ENCODE data around the gene DNAAF8. TPM values are rescaled to one million over a fixed set of nuclear protein-coding genes. Genes with fewer than 3 reads are reported as not detected.

The DNAAF8 gene
- total RNA-seq, 1 donor, result 1.7 TPM

DNA sequence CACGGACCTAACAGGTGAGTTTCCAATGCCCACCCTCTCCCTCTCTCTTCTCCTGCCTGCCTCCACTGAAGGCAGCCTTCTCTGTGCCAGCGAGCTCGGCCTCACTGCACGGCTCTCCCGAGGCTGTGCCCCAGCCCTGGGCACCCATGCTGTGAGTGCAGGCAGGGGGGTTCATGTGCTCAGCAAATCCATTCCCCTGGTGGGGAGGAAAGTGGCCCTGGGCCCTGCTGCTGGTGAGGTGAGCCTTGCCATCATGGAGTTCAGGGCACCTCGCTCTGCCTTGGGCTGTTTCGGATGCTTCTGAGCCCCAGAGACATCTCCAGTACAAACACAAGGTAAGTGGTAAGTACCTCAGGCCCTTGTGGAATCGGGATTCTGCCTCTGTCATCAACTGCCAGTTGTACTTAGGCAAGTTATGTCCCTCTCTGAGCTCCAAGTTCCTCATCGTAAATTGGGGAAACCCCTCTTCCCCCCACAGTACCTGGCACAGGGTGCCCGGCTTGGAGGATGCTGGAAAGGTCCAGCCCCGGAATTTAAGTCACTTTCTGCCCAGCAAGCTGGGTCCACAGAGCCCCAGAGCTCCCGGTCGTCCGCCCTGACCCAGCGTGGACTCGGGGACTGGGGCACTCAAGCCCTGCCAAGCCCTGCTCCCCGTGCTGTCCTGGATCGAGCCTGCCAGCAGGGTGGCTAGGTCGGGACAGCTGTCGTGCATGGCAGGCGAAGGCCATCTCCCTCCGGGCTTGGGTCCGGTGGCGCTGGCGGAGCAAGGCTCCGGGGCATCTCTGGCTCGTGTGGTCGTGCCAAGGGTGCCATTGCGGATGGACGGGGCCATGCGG is 41.7 kb upstream of the DNAAF8 start:
- DNase-seq (ENCODE audit: low read depth), result no peak
- TF ChIP-seq, protein P1, sequence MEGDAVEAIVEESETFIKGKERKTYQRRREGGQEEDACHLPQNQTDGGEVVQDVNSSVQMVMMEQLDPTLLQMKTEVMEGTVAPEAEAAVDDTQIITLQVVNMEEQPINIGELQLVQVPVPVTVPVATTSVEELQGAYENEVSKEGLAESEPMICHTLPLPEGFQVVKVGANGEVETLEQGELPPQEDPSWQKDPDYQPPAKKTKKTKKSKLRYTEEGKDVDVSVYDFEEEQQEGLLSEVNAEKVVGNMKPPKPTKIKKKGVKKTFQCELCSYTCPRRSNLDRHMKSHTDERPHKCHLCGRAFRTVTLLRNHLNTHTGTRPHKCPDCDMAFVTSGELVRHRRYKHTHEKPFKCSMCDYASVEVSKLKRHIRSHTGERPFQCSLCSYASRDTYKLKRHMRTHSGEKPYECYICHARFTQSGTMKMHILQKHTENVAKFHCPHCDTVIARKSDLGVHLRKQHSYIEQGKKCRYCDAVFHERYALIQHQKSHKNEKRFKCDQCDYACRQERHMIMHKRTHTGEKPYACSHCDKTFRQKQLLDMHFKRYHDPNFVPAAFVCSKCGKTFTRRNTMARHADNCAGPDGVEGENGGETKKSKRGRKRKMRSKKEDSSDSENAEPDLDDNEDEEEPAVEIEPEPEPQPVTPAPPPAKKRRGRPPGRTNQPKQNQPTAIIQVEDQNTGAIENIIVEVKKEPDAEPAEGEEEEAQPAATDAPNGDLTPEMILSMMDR (IDR thresholded peaks at IDR 0.05; ENCODE audit: insufficient read depth, low read depth, low read length), result no peak
- H3K4me3 ChIP-seq (ENCODE audit: low read depth, low read length), result peak overlapping the region; percentile 71

DNA sequence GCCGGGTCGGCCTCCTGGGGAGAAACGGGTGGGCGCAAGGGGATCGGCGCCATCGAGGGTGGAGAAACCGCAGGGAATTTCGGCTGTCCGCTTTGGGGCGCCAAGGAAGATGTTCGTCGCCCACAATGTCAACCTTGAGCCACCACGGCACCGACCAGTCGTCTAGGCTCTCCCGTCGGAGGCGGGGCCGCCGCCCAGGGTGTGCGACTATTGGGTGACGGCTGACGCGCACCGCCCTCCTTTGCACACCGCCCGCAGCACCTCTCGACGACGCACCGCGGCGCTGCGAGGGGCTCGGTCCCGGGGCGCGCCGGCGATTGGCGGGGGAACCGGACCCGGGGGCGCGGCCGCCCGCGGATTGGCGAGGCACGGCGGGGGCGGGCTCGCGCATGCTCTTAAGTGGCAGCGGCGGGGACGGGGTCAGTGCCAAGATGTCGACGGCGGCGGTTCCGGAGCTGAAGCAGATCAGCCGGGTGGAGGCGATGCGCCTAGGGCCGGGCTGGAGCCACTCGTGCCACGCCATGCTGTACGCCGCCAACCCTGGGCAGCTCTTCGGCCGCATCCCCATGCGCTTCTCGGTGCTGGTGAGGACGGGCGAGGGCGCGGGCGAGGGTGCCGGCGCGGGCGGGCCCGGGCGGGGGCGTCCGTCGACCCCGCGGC is 40.9 kb upstream of the DNAAF8 start, which contains the start of gene NUDT16L1:
Gene NUDT16L1, plus strand, starts transcription at position 267 of the 660 bp plus-strand sequence. Its CDS starts 165 bp downstream, at position 432.
- DNase-seq (ENCODE audit: low read depth), result peak; percentile 92
- H3K4me3 ChIP-seq (ENCODE audit: low read depth, low read length), result peak within 1 kb of the TSS; percentile 89
- TF ChIP-seq, protein P1 (IDR thresholded peaks at IDR 0.05; ENCODE audit: insufficient read depth, low read depth, low read length), result no peak

DNA sequence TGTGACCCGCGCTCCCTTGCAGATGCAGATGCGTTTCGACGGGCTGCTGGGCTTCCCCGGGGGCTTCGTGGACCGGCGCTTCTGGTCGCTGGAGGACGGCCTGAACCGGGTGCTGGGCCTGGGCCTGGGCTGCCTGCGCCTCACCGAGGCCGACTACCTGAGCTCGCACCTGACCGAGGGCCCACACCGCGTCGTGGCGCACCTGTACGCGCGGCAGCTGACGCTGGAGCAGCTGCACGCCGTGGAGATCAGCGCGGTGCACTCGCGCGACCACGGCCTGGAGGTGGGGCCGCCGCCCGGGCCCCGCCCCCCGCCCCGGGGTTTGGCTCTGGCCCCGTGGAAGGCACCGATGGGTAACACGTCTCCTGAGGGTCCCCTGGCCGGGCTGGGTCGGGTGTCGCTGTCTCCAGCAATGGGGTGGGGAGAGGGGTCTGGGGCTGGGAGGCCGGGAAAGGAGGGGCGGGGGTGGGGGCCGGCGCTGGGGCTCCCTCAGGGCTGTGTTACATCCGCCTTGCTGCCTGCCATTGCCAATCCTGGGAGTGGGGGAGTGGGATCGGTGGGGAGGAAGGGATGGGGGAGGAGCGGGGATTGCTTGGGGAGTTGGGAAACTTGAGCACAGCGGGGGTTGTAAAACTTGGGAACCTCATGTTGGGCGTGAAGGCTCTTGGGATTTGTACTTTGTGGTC is 40.2 kb upstream of the DNAAF8 start:
- peak; percentile 84 for DNase-seq (ENCODE audit: low read depth)
- TF ChIP-seq, protein P1 (IDR thresholded peaks at IDR 0.05; ENCODE audit: insufficient read depth, low read depth, low read length), result no peak

DNA sequence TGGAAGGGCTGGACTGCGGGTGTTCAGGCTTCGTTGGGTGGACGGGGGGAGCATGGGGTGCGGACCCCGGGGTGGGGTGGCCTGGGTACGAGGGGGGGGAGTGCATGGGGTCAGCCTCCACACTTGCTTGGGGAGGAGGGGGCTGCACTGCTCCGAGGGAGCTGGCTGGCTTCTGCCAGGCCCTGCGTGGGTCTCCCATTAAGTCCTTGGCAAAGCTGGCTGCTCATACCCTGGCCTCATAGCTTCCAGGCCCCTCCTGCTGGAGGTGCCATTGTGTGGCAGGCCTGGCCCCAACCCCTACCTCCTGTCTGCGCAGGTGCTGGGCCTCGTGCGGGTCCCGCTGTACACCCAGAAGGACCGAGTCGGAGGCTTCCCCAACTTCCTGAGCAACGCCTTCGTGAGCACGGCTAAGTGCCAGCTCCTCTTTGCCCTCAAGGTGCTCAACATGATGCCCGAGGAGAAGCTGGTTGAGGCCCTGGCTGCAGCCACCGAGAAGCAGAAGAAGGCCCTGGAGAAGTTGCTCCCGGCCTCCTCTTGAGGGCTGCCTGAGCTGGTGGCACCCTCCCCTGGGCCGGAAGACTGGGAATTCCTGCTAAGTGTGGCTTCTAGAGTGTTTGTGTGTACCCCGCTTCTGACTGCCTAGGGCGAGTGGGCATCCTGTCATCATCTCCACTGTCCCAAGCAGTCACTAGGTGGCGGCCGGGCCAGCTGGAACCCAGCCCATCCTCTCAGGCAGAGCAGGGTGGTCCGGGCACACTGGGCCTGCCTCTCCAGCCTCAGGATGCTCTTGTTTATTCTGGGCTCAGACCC is 39.5 kb upstream of the DNAAF8 start:
- TF ChIP-seq, protein P1 (IDR thresholded peaks at IDR 0.05; ENCODE audit: insufficient read depth, low read depth, low read length), result no peak
- H3K4me3 ChIP-seq (ENCODE audit: low read depth, low read length), result peak overlapping the region; percentile 89
- no peak for DNase-seq (ENCODE audit: low read depth)

More for the DNA sequence above, 40.2 kb upstream of the DNAAF8 start:
- peak overlapping the region; percentile 89 for H3K4me3 ChIP-seq (ENCODE audit: low read depth, low read length)

DNA sequence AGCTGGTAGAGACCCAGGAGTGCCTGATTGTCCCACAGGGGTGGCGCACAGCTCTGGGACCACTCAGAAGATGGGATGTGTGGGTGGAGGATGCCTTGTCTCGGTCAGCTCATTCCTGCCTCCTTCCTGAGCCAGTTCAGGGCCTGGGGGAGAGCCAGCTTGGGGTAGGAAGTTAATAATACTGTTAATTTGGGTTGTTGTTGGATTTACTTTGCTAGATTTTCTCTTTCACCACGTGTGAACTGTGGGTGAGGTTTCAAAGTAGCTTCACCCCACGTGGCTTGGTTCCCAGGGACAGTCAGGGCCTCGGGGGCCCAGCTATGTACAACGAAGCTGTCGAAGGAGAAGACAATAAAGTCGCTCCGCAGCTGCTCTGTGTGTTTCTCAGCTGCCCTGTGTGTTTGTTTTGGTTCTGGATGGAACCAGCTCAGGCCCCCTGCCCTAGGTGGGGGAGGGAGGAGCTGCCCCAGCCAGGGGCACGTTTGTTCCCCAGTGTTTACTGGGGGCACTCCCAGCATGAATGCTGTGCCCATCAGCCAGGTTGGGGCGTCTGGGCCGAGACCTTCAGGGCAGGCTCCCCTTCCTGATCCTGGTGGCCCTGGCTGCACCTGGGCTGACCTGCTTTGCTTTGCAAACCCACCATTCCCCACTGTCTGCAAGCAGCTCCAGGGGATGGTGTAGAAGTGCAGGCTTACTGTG is 38.7 kb upstream of the DNAAF8 start:
- TF ChIP-seq, protein P1 (IDR thresholded peaks at IDR 0.05; ENCODE audit: insufficient read depth, low read depth, low read length), result no peak
- H3K4me3 ChIP-seq (ENCODE audit: low read depth, low read length), result no peak overlapping the region
- DNase-seq (ENCODE audit: low read depth), result no peak
